Fibroblast of pulmonary artery (primary cell): ENCODE measurements around the gene FAM3C.

ENCODE experiments used
- DNase-seq: peaks from one replicate; pipeline ENCODE4 v3.0.0-alpha.2; 2010; ENCODE audit warnings: low read depth
- H3K4me3 ChIP-seq: replicated peaks from 2 replicates; pipeline ENCODE4 v1.5.1; 2011; ENCODE audit warnings: low read depth, mild to moderate bottlenecking, control low read depth, low read length, moderate library complexity
- TF ChIP-seq, protein P1 (sequence below): IDR thresholded peaks from 2 replicates; pipeline ENCODE4 v1.5.1; 2011; ENCODE audit warnings: mild to moderate bottlenecking, control low read depth, low read length, inconsistent platforms; ENCODE audit errors: missing control alignments

The FAM3C gene

DNA sequence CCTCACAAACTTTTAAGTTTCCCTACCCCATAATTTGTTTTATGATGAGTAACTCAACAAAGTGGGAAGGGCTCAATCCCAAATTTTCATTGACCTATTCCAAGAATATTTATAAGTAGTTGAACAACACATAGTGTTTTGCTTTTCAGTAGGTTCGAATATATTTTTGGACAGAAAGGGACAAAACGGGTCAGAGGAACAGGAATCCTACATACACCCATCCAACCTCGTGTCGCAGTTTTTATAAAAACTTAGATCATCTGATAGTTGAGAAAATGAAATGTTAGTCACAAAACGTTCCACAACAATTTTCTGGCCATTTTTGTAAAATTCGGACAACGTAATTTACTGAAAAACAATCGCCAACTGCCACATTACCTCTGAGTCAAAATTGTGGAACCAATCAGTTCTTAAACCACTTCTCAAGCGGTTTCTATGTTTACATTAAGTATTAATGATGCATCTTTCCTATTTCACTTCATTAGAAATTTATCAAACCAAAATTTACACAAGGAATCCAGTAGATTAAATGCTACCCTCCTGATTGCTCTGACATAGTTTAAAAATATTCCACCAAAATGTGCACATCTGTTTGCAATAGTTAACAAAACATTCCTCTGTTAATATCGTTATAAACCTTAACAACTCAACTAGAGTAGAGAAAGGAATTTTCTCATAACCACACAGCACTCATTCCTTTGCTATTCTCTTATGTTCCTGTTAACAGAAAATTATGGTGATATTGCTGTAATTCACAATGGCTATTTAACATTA is 61.0 kb downstream of the FAM3C start:
- TF ChIP-seq, protein P1, sequence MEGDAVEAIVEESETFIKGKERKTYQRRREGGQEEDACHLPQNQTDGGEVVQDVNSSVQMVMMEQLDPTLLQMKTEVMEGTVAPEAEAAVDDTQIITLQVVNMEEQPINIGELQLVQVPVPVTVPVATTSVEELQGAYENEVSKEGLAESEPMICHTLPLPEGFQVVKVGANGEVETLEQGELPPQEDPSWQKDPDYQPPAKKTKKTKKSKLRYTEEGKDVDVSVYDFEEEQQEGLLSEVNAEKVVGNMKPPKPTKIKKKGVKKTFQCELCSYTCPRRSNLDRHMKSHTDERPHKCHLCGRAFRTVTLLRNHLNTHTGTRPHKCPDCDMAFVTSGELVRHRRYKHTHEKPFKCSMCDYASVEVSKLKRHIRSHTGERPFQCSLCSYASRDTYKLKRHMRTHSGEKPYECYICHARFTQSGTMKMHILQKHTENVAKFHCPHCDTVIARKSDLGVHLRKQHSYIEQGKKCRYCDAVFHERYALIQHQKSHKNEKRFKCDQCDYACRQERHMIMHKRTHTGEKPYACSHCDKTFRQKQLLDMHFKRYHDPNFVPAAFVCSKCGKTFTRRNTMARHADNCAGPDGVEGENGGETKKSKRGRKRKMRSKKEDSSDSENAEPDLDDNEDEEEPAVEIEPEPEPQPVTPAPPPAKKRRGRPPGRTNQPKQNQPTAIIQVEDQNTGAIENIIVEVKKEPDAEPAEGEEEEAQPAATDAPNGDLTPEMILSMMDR: no peak
- no peak overlapping the region for H3K4me3 ChIP-seq
- no peak for DNase-seq

DNA sequence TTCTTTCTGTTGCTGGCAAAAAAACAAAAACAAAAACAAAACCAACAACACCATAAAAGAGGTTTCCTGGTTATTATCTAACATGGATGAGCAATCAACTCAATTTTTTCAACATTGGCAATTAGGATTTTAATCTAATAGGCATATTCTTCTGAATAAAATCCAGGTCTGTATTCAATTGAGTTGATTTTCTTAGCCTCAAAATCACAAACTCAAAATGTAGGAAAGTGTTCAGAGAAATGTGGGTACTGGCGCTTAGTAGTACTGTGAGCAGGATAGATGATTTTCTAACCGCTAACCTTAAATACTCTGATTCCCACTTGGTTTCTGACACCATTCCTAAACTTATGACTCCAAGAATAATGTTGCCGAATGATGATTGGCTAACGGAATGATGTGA is 61.7 kb downstream of the FAM3C start:
- TF ChIP-seq, protein P1: no peak
- H3K4me3 ChIP-seq: no peak overlapping the region
- DNase-seq: no peak

DNA sequence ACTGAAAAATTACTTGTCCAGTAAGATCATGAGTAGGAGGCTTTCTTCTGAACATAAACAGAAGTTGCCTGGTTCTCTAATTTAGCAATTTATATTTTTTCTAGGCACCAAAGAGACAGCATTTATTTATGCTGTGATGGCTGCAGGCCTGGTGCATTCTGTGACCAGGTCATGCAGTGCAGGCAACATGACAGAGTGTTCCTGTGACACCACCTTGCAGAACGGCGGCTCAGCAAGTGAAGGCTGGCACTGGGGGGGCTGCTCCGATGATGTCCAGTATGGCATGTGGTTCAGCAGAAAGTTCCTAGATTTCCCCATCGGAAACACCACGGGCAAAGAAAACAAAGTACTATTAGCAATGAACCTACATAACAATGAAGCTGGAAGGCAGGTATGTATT is 64.5 kb downstream of the FAM3C start:
- no peak for DNase-seq
- TF ChIP-seq, protein P1: no peak
- no peak overlapping the region for H3K4me3 ChIP-seq

DNA sequence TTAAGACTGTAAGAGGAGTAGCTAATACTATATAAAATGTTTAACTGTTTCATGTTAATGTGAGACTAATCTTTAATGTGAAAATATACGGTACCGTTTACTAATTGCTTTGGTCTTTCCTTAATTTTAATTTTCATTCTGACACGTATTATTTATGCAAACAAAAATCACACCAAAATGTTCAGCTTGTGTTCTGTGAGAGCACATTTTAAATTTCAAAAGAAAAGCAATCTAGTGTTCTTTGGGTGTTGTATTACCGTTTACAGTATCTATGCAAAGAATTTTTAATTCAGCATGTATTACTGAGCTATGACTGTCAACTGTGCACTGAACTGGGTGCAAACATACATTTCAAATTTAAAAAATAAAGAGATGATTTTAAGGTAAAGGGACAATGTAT is 65.1 kb downstream of the FAM3C start:
- DNase-seq: no peak
- TF ChIP-seq, protein P1: no peak
- H3K4me3 ChIP-seq: no peak overlapping the region

DNA sequence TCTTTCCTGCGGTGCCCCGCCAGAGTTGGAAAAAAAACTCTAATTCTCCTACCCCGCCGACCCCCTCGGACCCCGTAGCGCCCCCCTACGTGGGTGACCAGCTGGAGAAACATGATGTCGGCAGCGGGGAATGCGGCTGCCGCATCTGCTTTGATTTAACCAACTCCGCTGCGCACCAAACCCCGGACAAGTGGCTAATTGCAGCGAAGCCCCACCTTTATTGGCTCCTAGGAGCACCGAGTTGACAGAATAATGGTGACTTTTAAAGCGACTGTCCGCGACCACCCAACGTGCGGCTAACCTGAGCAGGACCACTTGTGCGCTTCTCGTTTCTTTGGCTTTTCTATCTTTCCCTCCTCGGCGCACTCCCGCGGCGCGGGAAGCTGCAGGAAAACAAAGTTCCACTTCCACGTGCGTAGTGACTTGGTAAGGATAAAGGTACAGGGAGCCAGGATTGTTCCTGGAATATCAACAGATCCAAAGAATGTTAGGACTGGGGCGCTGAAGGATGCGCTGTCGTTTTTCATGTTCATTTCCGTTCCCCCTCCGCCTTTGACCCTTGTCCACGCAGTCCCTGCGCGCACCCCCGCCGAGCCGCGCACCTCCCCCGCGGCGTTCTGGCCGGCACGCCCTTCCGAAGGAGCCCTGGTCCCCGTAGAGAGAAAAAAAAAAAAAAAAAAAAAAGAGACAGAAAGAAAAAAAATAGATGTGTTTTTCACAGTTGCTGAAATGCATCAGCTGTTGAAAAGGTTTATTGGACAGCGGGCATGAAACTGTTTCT is 65.9 kb downstream of the FAM3C start:
- TF ChIP-seq, protein P1: no peak
- DNase-seq: no peak
- H3K4me3 ChIP-seq: peak overlapping the region; percentile 48

DNA sequence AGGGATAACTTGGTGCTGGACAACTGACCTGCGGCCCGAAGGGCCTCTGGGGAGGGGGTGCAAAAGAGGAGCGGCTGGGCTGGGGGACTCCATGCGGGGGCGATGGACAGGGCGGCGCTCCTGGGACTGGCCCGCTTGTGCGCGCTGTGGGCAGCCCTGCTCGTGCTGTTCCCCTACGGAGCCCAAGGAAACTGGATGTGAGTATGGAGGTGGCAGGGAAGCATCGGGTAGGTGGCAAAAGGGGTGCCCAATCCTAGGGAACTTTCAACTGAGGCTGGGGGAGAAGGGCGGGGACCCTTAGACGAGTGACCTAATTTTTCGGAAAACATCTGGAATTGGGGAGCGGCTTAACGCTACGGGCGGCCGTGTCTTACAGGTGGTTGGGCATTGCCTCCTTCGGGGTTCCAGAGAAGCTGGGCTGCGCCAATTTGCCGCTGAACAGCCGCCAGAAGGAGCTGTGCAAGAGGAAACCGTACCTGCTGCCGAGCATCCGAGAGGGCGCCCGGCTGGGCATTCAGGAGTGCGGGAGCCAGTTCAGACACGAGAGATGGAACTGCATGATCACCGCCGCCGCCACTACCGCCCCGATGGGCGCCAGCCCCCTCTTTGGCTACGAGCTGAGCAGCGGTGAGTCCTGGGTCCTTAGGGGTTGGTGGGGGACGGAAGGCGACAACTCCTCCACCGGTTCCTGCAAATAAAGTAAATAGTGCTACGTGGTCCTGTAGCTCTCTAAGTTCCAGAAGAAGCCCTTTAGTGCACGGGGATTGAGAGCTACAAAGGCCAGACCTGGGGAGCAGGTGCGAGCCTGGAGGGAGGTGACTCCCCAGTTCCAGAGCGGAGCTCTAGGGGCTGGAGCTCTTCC is 66.7 kb downstream of the FAM3C start:
- peak overlapping the region; percentile 48 for H3K4me3 ChIP-seq
- TF ChIP-seq, protein P1: no peak
- no peak for DNase-seq
